Naive B cell (primary cell): ENCODE results near the gene TACC3. TPM values are rescaled to one million over a fixed set of nuclear protein-coding genes. Genes with fewer than 3 reads are reported as not detected.

ENCODE experiments used
- ATAC-seq, 2 donors: fragments of 150-1000 bp; cut with Tn5 transposase; 2 replicates each; pipeline ENCODE4 v1.10.0; 2021; ENCODE audit warnings: low read depth in 2 of 2, mild to moderate bottlenecking in 2 of 2, moderate library complexity in 2 of 2
- DNase-seq: peaks from one replicate; pipeline ENCODE4 v3.0.0; 2022
- H3K27ac Mint-ChIP-seq, 6 donors: one replicate each; pipeline ENCODE4 v1.8.0; 2020 to 2022; ENCODE audit warnings: mild to moderate bottlenecking in 6 of 6, mixed read lengths in 6 of 6, moderate library complexity in 5 of 6, inconsistent platforms in 2 of 6
- H3K27me3 Mint-ChIP-seq, 3 donors: one replicate each; pipeline ENCODE4 v1.8.0; 2021 to 2022; ENCODE audit warnings: mixed read lengths in 3 of 3, mild to moderate bottlenecking in 1 of 3
- H3K36me3 Mint-ChIP-seq, 2 donors: one replicate each; pipeline ENCODE4 v1.8.0; 2020 to 2022; ENCODE audit warnings: mixed read lengths in 2 of 2, inconsistent platforms in 1 of 2, mild to moderate bottlenecking in 1 of 2
- H3K4me1 Mint-ChIP-seq, 3 donors: one replicate each; pipeline ENCODE4 v1.8.0; 2020 to 2022; ENCODE audit warnings: mixed read lengths in 3 of 3, inconsistent platforms in 1 of 3, mild to moderate bottlenecking in 1 of 3, moderate library complexity in 1 of 3
- H3K4me3 Mint-ChIP-seq, 8 donors: one replicate each; pipeline ENCODE4 v1.8.0; 2020 to 2022; ENCODE audit warnings: mild to moderate bottlenecking in 8 of 8, mixed read lengths in 8 of 8, moderate library complexity in 8 of 8, inconsistent platforms in 2 of 8
- H3K9me3 Mint-ChIP-seq, 7 donors: one replicate each; pipeline ENCODE4 v1.8.0; 2020 to 2022; ENCODE audit warnings: mixed read lengths in 7 of 7, mild to moderate bottlenecking in 5 of 7, inconsistent platforms in 2 of 7, moderate library complexity in 1 of 7
- polyA plus RNA-seq, 6 donors: library from polyadenylated mRNA; unstranded; fragments of 300-500 nt; fragmentation: Illumina TruSeq; gene quantifications; one replicate each; pipeline ENCODE4 v1.2.3, GENCODE V29; 2021; ENCODE audit warnings: low read depth in 6 of 6

Gene TACC3
- polyA plus RNA-seq, 6 donors from 2014 or later, result 15.0 to 21.0 (median 17.2) TPM

GRCh38 chr4:1786544-1787362 lies 65.4 kb downstream of the TACC3 start:
- ATAC-seq, result no peak
- no peaks in the 10 kb centered on the region for H3K36me3 Mint-ChIP-seq
- no peaks in the 10 kb centered on the region for H3K4me1 Mint-ChIP-seq
- no peak for DNase-seq
- peaks cover 0 to 11% (median 5%) of the 10 kb centered on the region in 3 donors for H3K27me3 Mint-ChIP-seq
- no peaks in the 10 kb centered on the region for H3K9me3 Mint-ChIP-seq
- no peak overlapping the region for H3K4me3 Mint-ChIP-seq
- H3K27ac Mint-ChIP-seq, result no peak overlapping the region

DNA sequence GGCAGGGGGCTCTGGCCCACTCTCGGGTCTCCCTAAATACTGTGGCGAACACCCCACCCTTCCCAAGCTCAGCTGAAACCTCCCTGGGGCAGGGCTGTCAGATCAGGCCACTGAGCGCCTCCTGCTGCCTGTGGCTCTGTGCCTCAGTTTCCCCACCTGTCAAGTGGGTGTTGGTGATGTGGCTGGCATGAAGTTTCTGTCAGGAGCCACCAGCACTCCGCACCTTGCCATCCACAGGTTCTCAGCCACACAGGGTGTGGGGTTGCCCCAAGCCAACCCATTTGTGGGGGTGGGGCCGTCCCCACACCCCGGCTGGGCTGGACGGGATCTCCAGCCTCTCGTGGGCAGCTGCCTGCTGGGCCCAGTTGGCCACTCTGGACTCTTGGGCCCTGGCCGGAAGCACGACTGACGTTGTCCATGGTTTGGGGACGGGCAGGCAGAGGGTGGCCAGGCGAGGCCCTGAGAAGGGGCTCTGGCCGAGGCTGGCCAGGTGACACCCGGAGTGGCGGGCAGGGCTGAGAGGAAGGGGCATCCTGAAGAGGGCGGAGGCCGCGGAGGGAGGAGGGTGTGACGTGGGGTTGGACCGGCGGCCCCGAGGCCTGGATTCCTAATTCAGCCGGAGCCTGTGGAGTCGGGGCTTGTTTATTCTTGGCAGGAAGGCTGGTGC lies 66.2 kb downstream of the TACC3 start:
- Mint-ChIP-seq H3K9me3 (no peaks in the 10 kb centered on the region), H3K27ac (no peak overlapping the region), H3K4me1 (no peaks in the 10 kb centered on the region), H3K36me3 (no peaks in the 10 kb centered on the region), H3K4me3 (no peak overlapping the region), H3K27me3 (peaks cover 0 to 14% (median 5%) of the 10 kb centered on the region in 3 donors)
- no peak for DNase-seq
- ATAC-seq, result no peak

DNA sequence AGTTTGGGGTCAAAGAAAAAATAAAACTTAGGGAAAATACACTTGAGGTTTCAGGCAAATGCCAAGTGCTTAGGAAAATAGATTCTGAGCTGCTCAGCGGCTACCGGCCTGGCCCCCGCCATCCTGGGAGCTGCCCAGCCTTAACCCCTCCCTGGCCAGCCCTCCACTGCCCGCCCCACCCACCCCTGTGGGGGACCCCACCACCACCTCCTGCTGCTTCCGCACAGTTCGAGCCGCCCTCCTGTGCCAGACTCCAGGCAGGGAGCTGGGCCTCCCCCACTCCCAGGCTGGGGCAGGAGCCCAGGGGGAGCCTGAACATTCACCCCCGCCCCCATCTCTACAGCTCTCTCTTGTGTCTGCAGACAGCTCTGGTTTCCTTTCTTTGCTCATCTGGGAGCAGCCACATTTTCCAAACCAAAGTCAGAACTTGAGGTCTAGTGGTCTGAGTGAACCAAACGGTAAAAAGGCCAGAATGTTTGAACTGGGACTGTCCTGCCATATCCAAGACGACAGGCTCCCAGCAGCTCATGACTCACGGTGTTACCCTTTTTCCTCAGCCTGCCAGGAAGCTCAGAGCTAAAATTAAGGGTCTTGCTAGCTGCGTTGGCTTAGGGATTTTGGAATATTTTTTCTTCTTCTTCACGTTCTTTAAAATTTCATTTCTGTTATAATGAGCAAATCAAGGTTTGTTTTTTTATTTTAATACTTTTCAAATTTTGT lies 67.1 kb downstream of the TACC3 start:
- Mint-ChIP-seq H3K4me1 (no peaks in the 10 kb centered on the region), H3K4me3 (no peak overlapping the region), H3K36me3 (no peaks in the 10 kb centered on the region), H3K27me3 (peaks cover 0 to 14% (median 5%) of the 10 kb centered on the region in 3 donors), H3K9me3 (no peaks in the 10 kb centered on the region), H3K27ac (no peak overlapping the region)
- DNase-seq (no peak), ATAC-seq (no peak)

DNA sequence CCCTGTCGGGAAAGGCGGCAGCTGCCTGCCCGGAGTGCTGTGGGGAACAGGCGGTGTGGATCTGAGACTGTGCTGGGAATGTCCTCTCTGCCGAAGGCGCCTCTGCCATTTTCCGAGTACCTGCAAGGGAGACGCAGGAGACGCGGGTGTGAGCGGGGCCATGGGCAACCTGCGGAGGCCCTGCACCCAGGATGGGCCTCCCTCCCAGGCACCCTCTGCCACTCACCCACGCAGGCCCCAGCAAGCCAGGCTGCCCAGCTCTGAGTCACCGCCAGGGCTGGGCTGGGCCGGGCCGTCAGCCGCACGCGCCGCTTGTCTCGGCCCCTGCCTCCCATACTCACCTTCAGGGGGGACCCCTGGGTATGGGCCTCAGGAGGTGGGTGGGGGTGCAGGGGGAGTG lies 68.2 kb downstream of the TACC3 start:
- no peaks in the 10 kb centered on the region for H3K4me1 Mint-ChIP-seq
- peak overlapping the region in 1 of 8 donors; percentile 60 for H3K4me3 Mint-ChIP-seq
- peaks cover 0 to 14% (median 5%) of the 10 kb centered on the region in 3 donors for H3K27me3 Mint-ChIP-seq
- ATAC-seq, result no peak
- no peaks in the 10 kb centered on the region for H3K9me3 Mint-ChIP-seq
- DNase-seq, result no peak
- H3K27ac Mint-ChIP-seq, result no peak overlapping the region
- no peaks in the 10 kb centered on the region for H3K36me3 Mint-ChIP-seq

DNA sequence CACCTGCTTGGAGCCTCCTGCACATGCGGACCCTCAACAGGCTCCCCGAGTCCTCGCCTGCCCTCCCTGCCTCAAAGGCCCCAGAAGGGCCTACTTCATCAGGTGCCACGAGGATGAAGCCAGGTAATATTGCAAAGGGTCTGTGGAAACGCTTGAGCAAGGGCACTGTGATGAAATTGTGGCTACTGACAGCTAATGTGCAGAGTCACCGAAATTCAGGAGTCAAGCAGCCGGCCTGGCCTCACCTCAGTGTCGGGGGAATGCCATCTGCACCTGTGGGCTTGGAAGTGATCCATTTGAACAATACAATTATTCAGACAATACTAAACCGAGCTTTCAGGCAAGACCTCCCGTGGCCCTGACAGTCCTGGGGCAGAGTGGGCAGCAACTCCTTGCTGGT lies 68.7 kb downstream of the TACC3 start:
- ATAC-seq (no peak), DNase-seq (no peak)
- no peaks in the 10 kb centered on the region for H3K4me1 Mint-ChIP-seq
- H3K4me3 Mint-ChIP-seq, result peak overlapping the region in 3 of 8 donors; percentile 15 to 74 (median 57)
- H3K27ac Mint-ChIP-seq, result no peak overlapping the region
- no peaks in the 10 kb centered on the region for H3K36me3 Mint-ChIP-seq
- no peaks in the 10 kb centered on the region for H3K9me3 Mint-ChIP-seq
- peaks cover 0 to 14% (median 5%) of the 10 kb centered on the region in 3 donors for H3K27me3 Mint-ChIP-seq

- Mint-ChIP-seq H3K36me3 (no peaks in the 10 kb centered on the region), H3K4me3 (peak overlapping the region in 6 of 8 donors; percentile 35 to 85 (median 70)), H3K27ac (peak overlapping the region in 3 of 6 donors; percentile 47 to 74 (median 65)), H3K9me3 (no peaks in the 10 kb centered on the region), H3K4me1 (peaks cover 0 to 3% (median 0%) of the 10 kb centered on the region in 3 donors), H3K27me3 (peaks cover 5 to 27% (median 9%) of the 10 kb centered on the region in 3 donors)
- no peak for ATAC-seq
- no peak for DNase-seq
Measured at GRCh38 chr4:1792158-1792831, 71.0 kb downstream of the TACC3 start.

GRCh38 chr4:1792832-1793495 lies 71.6 kb downstream of the TACC3 start, which contains the start of gene FGFR3:
FGFR3 (plus strand) TSS chr4:1793293; CDS start chr4:1793935, 642 bp downstream.
- DNase-seq (peak; percentile 37), ATAC-seq (peak; percentile 70 to 76)
- Mint-ChIP-seq H3K9me3 (no peaks in the 10 kb centered on the region), H3K4me1 (peaks cover 0 to 3% (median 0%) of the 10 kb centered on the region in 3 donors), H3K27ac (peak within 1 kb of the TSS in 2 of 6 donors; percentile 47 to 65), H3K36me3 (no peaks in the 10 kb centered on the region), H3K4me3 (peak within 1 kb of the TSS in 6 of 8 donors; percentile 35 to 85 (median 70)), H3K27me3 (peaks cover 5 to 33% (median 9%) of the 10 kb centered on the region in 3 donors)

DNA sequence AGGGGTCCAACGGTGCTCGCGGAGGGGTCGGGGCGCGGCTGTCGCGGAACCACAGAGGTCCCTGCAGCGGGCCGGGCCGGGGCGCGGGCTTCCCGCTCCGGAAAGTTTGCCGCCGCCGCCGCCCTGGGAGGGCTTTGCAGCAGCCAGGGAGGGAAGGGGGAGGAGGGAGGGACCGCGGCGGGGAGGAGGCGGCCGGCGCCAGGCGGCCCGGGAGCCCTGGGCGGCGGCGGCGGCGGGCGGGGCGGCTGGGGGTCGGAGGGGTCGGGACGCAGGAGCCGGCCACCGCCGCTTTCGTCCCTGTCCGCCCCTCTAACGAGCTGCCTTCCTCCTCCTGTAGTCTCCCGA lies 72.1 kb downstream of the TACC3 start:
- Mint-ChIP-seq H3K4me1 (peaks cover 0 to 3% (median 0%) of the 10 kb centered on the region in 3 donors), H3K9me3 (no peaks in the 10 kb centered on the region), H3K36me3 (no peaks in the 10 kb centered on the region), H3K27me3 (peaks cover 5 to 36% (median 14%) of the 10 kb centered on the region in 3 donors), H3K27ac (no peak overlapping the region), H3K4me3 (peak overlapping the region in 1 of 8 donors; percentile 48)
- DNase-seq (peak; percentile 21), ATAC-seq (peak; percentile 24 to 37)

GRCh38 chr4:1793940-1794808 lies 72.9 kb downstream of the TACC3 start:
- no peak overlapping the region for H3K27ac Mint-ChIP-seq
- H3K4me3 Mint-ChIP-seq, result peak overlapping the region in 4 of 8 donors; percentile 15 to 48 (median 36)
- H3K4me1 Mint-ChIP-seq, result peaks cover 0 to 3% (median 0%) of the 10 kb centered on the region in 3 donors
- H3K36me3 Mint-ChIP-seq, result no peaks in the 10 kb centered on the region
- H3K27me3 Mint-ChIP-seq, result peaks cover 5 to 42% (median 18%) of the 10 kb centered on the region in 3 donors
- no peak for ATAC-seq
- no peaks in the 10 kb centered on the region for H3K9me3 Mint-ChIP-seq
- DNase-seq, result no peak
